MCF 10A (cell line): Measurements from ENCODE around the gene NR2F1-AS1. TPM values are rescaled to one million over a fixed set of nuclear protein-coding genes. Genes with fewer than 3 reads are reported as not detected.
A peak's percentile ranks its signal among the peaks of the same experiment; 100 is the strongest.

Experiments used
- BruUV-seq: library from RNA; stranded (reverse); fragments of 400-500 nt; replicated peaks from 2 replicates; lab custom pipeline; 2021; lab: Mats Ljungman, UMichigan
- CTCF ChIA-PET: fragments of 300-600 bp; sonication (Branson Sonifier 250); formaldehyde crosslinking; extraction: SDS; loops from one replicate; lab custom pipeline; 2021; ENCODE audit warnings: antibody characterized with exemption, inconsistent platforms; lab: Yijun Ruan, JAX
- POLR2A ChIA-PET: fragments of 300-600, 350-650 bp; sonication (Branson Sonifier 250); formaldehyde crosslinking; extraction: SDS; loops from one replicate; lab custom pipeline; 2020; ENCODE audit warnings: antibody characterized with exemption, inconsistent platforms; lab: Yijun Ruan, JAX
- DNase-seq: peaks from one replicate; pipeline ENCODE4 v3.0.0-alpha.2; 2018; ENCODE audit not compliant: unreplicated experiment
- H3K27ac Mint-ChIP-seq: one replicate; pipeline ENCODE4 v1.8.0; 2022; ENCODE audit warnings: mild to moderate bottlenecking, low read depth, mixed read lengths; ENCODE audit not compliant: unreplicated experiment
- H3K27me3 Mint-ChIP-seq: one replicate; pipeline ENCODE4 v1.8.0; 2022; ENCODE audit warnings: mixed read lengths; ENCODE audit not compliant: insufficient read depth, unreplicated experiment
- H3K36me3 Mint-ChIP-seq: one replicate; pipeline ENCODE4 v1.8.0; 2022; ENCODE audit warnings: mild to moderate bottlenecking, moderate library complexity, mixed read lengths; ENCODE audit not compliant: insufficient read depth, unreplicated experiment
- H3K4me1 Mint-ChIP-seq: one replicate; pipeline ENCODE4 v1.8.0; 2022; ENCODE audit warnings: mixed read lengths; ENCODE audit not compliant: insufficient read depth, unreplicated experiment
- H3K4me3 Mint-ChIP-seq: one replicate; pipeline ENCODE4 v1.8.0; 2022; ENCODE audit warnings: mild to moderate bottlenecking, moderate library complexity, mixed read lengths; ENCODE audit not compliant: unreplicated experiment
- H3K9me3 Mint-ChIP-seq: one replicate; pipeline ENCODE4 v1.8.0; 2022; ENCODE audit warnings: mixed read lengths; ENCODE audit not compliant: unreplicated experiment
- intact Hi-C: fragments of 100-400 bp; cut with micrococcal nuclease; formaldehyde crosslinking; loops from 2 replicates; pipeline ENCODE4 v1.14.1; 2022
- total RNA-seq: library from RNA; stranded (reverse); gene quantifications from 2 replicates; pipeline ENCODE4 v1.2.3, GENCODE V29; 2022
- TF ChIP-seq, protein P1 (sequence below): fragments of 200-600 bp; IDR thresholded peaks from one replicate; pipeline ENCODE4 v1.8.0; 2022; ENCODE audit warnings: antibody characterized with exemption, mild to moderate bottlenecking; ENCODE audit not compliant: unreplicated experiment

Gene NR2F1-AS1
- total RNA-seq, 1 experiment from 2014 or later, result 3.2 TPM

DNA sequence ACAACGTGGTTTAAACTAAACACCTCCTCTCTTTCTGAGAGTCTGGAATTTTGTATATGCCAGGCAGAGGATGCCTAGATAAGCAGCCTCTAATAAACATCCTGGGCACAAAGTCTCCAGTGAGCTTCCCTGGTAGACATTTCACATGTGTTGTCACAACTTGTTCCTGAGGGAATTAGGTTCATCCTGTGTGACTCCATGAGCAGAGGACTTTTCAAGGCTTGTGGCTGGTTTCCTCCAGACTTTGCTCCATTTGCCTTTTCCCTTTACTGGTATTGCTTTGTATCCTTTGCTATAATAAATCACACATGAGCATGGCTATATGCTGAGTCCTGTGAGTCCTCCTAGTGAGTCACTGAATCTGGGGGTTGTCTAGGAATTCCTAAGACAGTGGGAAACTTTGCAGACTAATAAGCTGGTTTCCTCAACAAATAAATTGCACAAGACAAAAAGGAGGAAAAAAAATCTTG, 77.4 kb downstream of the NR2F1-AS1 start:
- BruUV-seq, result no TSS peak

GRCh38 chr5:93497096-93497495, 83.9 kb downstream of the NR2F1-AS1 start:
- no peak overlapping the region for H3K27ac Mint-ChIP-seq
- no peaks in the 10 kb centered on the region for H3K9me3 Mint-ChIP-seq
- BruUV-seq, result no TSS peak
- ChIA-PET POLR2A (interaction anchor here (0.6 to 0.7 kb wide), 2 partner anchors 21 to 23 kb away, joined by 3 read pairs; no protein-coding TSS in a partner anchor), CTCF (interaction anchor here (0.7 kb wide), 1 partner anchor 57 kb away, joined by 3 read pairs; no protein-coding TSS in a partner anchor)
- no peak for DNase-seq
- intact Hi-C loops, result no loop called here
- H3K36me3 Mint-ChIP-seq, result no peaks in the 10 kb centered on the region
- H3K4me1 Mint-ChIP-seq, result no peaks in the 10 kb centered on the region
- H3K27me3 Mint-ChIP-seq, result no peaks in the 10 kb centered on the region
- TF ChIP-seq, protein P1, sequence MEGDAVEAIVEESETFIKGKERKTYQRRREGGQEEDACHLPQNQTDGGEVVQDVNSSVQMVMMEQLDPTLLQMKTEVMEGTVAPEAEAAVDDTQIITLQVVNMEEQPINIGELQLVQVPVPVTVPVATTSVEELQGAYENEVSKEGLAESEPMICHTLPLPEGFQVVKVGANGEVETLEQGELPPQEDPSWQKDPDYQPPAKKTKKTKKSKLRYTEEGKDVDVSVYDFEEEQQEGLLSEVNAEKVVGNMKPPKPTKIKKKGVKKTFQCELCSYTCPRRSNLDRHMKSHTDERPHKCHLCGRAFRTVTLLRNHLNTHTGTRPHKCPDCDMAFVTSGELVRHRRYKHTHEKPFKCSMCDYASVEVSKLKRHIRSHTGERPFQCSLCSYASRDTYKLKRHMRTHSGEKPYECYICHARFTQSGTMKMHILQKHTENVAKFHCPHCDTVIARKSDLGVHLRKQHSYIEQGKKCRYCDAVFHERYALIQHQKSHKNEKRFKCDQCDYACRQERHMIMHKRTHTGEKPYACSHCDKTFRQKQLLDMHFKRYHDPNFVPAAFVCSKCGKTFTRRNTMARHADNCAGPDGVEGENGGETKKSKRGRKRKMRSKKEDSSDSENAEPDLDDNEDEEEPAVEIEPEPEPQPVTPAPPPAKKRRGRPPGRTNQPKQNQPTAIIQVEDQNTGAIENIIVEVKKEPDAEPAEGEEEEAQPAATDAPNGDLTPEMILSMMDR, result no peak
- no peak overlapping the region for H3K4me3 Mint-ChIP-seq

More for the DNA sequence above, 77.4 kb downstream of the NR2F1-AS1 start:
- ChIA-PET CTCF (interaction anchor here (0.6 kb wide), 1 partner anchor 18 kb away, joined by 3 read pairs; no protein-coding TSS in a partner anchor), POLR2A (interaction anchor here (0.7 kb wide), 1 partner anchor 1960 kb away, joined by 3 read pairs; no protein-coding TSS in a partner anchor)
- no peaks in the 10 kb centered on the region for H3K36me3 Mint-ChIP-seq
- H3K27ac Mint-ChIP-seq, result no peak overlapping the region
- intact Hi-C loops, result no loop called here
- H3K4me1 Mint-ChIP-seq, result no peaks in the 10 kb centered on the region
- H3K9me3 Mint-ChIP-seq, result no peaks in the 10 kb centered on the region
- no peak overlapping the region for H3K4me3 Mint-ChIP-seq
- no peaks in the 10 kb centered on the region for H3K27me3 Mint-ChIP-seq
- TF ChIP-seq, protein P1, result no peak
- peak; percentile 75 for DNase-seq

DNA sequence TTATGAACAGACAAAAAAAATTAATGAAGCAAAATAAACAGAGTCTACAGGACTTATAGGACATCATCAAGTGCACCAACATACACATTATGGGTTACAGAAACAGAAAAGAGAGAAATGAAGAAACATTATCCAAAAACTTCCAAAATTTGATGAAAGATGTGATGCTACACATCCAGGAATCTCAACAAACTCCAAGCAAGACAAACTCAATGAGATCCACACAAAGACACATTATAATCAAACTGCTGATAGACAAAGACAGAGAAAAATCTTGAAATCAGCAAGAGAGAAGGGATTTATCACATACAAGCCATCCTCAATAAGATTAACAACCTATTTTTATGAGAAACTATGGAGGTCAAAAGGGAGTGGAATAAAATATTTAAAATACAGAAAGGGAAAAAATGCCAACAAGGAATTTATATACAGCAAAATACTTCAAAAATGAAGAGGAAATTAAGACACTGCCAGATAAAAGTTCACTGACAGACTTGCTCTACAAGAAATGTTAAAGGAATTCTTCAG, 101.0 kb downstream of the NR2F1-AS1 start:
- H3K4me1 Mint-ChIP-seq, result no peaks in the 10 kb centered on the region

DNA sequence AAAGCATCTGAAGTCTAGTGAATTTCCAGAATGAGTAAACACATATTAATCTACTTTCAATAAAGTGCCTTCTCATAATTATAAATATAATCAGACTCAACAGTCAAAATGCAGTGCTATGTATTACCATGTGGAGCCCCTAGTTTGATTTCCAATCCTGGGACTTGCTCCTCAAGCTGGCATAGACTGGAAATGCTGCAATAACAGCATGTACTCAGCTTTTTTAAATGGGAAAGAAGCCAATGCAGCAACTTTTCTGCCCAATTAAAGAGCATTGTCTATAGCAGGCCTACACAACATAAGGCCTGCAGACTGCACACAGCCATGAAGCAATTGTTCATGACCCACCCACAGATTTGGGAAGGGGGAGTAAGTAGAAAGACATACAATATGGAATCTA, 103.2 kb downstream of the NR2F1-AS1 start:
- Mint-ChIP-seq H3K9me3 (peaks cover 9% of the 10 kb centered on the region), H3K4me1 (no peaks in the 10 kb centered on the region), H3K27me3 (no peaks in the 10 kb centered on the region), H3K4me3 (no peak overlapping the region), H3K36me3 (no peaks in the 10 kb centered on the region), H3K27ac (no peak overlapping the region)
- ChIA-PET POLR2A (no interaction called here), CTCF (no interaction called here)
- TF ChIP-seq, protein P1, result no peak
- BruUV-seq, result no TSS peak
- DNase-seq, result no peak
- intact Hi-C loops, result no loop called here

More for the DNA sequence above, 101.0 kb downstream of the NR2F1-AS1 start:
- H3K9me3 Mint-ChIP-seq, result peaks cover 9% of the 10 kb centered on the region
- TF ChIP-seq, protein P1, result no peak
- no peak overlapping the region for H3K27ac Mint-ChIP-seq
- H3K36me3 Mint-ChIP-seq, result no peaks in the 10 kb centered on the region
- intact Hi-C loops, result no loop called here
- ChIA-PET POLR2A (no interaction called here), CTCF (no interaction called here)
- DNase-seq, result no peak
- no TSS peak for BruUV-seq
- H3K4me3 Mint-ChIP-seq, result no peak overlapping the region
- H3K27me3 Mint-ChIP-seq, result no peaks in the 10 kb centered on the region
